H1 (cell line): Measurements from ENCODE around the gene VEZT. TPM values are rescaled to one million over a fixed set of nuclear protein-coding genes. Genes with fewer than 3 reads are reported as not detected.

Experiments
- EZH2 ChIP-seq: fragments of 200-600 bp; sonication (generic); IDR thresholded peaks from 2 replicates; pipeline ENCODE4 v1.7.1; 2012; ENCODE audit warnings: low read depth, mild to moderate bottlenecking, moderate library complexity, low read length, inconsistent platforms; ENCODE audit not compliant: severe bottlenecking
- GABPA ChIP-seq: IDR thresholded peaks from 2 replicates; pipeline ENCODE4 v1.6.1; 2011; ENCODE audit warnings: mild to moderate bottlenecking, low read length, moderate library complexity, borderline replicate concordance; ENCODE audit not compliant: insufficient read depth
- JUND ChIP-seq: IDR thresholded peaks from 2 replicates; pipeline ENCODE4 v1.6.1; 2011; ENCODE audit warnings: mild to moderate bottlenecking, improper control_type of control experiment, low read length
- POLR2AphosphoS5 ChIP-seq: IDR thresholded peaks from 2 replicates; pipeline ENCODE4 v1.6.1; 2011; ENCODE audit warnings: low read depth, low read length
- TAF7 ChIP-seq: optimal IDR thresholded peaks from 2 replicates; pipeline ENCODE3; 2011; ENCODE audit warnings: low read depth, mild to moderate bottlenecking, inconsistent platforms, low read length, moderate library complexity, borderline replicate concordance
- polyA plus RNA-seq, 7 experiments: library from polyadenylated mRNA; depleted of rRNA in 3 of 7; stranded (reverse) in 5 of 7; unstranded in 2 of 7; fragments of >200 nt in 5 of 7; fragments of 200-250 nt in 2 of 7; gene quantifications; 1 replicate in 5 of 7; 2 replicates in 1 of 7; 4 replicates in 1 of 7; pipeline versions ENCODE4 v1.2.1 to v1.2.3, GENCODE V29; 2011 to 2013; ENCODE audit warnings: missing spikeins in 2 of 7, mixed read lengths in 2 of 7
- total RNA-seq: library from RNA; stranded (reverse); fragmentation: NEBNext Ultra II Directional; extraction: Animal tissue kit (Norgen Biotek cat#: 25700); gene quantifications from 2 replicates; pipeline ENCODE4 v1.2.1, GENCODE V29; 2021
- TF ChIP-seq, protein P1 (sequence below): fragments of 300-600 bp; sonication (generic); IDR thresholded peaks from 2 replicates; pipeline ENCODE4 v1.7.1; 2012; ENCODE audit warnings: low read length, moderate library complexity, mild to moderate bottlenecking, inconsistent platforms; ENCODE audit not compliant: insufficient replicate concordance

VEZT gene
- total and polyA plus RNA-seq, 2 of the 8 experiments (the other 6 are each of a cell fraction or from before 2014, with no cell fraction given): 44.0 to 56.1 TPM

DNA sequence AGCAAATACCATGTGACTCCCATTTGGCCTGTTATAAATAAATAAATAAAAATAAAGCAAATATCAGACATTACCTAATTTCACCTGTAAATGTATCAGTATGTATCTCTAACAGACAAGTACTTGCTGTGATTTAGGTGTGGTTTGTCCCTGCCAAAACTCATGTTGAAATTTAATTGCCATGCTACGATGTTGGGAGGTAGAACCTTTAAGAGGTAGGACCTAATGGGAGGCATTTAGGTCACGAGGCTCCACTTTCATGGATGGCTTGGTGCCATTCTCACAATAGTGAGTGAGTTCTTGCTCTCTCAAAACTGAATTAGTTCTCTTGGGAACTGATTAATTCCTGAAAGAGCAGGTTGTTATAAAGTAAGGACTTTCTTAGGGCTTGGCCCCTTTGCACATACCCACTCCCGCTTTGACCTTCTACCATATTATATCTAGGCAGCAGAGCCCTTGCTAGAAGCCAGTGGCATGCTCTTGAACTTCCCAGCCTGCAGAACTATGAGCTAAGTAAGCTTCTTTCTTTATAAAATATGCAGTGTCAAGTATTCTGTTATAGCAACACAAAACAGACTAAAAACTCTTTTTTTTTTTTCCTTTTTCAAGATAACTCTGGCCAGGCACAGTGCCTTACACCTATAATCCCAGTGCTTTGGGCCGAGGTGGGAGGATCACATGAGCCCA, 26.0 kb downstream of the VEZT start (continued):
- TF ChIP-seq, protein P1, sequence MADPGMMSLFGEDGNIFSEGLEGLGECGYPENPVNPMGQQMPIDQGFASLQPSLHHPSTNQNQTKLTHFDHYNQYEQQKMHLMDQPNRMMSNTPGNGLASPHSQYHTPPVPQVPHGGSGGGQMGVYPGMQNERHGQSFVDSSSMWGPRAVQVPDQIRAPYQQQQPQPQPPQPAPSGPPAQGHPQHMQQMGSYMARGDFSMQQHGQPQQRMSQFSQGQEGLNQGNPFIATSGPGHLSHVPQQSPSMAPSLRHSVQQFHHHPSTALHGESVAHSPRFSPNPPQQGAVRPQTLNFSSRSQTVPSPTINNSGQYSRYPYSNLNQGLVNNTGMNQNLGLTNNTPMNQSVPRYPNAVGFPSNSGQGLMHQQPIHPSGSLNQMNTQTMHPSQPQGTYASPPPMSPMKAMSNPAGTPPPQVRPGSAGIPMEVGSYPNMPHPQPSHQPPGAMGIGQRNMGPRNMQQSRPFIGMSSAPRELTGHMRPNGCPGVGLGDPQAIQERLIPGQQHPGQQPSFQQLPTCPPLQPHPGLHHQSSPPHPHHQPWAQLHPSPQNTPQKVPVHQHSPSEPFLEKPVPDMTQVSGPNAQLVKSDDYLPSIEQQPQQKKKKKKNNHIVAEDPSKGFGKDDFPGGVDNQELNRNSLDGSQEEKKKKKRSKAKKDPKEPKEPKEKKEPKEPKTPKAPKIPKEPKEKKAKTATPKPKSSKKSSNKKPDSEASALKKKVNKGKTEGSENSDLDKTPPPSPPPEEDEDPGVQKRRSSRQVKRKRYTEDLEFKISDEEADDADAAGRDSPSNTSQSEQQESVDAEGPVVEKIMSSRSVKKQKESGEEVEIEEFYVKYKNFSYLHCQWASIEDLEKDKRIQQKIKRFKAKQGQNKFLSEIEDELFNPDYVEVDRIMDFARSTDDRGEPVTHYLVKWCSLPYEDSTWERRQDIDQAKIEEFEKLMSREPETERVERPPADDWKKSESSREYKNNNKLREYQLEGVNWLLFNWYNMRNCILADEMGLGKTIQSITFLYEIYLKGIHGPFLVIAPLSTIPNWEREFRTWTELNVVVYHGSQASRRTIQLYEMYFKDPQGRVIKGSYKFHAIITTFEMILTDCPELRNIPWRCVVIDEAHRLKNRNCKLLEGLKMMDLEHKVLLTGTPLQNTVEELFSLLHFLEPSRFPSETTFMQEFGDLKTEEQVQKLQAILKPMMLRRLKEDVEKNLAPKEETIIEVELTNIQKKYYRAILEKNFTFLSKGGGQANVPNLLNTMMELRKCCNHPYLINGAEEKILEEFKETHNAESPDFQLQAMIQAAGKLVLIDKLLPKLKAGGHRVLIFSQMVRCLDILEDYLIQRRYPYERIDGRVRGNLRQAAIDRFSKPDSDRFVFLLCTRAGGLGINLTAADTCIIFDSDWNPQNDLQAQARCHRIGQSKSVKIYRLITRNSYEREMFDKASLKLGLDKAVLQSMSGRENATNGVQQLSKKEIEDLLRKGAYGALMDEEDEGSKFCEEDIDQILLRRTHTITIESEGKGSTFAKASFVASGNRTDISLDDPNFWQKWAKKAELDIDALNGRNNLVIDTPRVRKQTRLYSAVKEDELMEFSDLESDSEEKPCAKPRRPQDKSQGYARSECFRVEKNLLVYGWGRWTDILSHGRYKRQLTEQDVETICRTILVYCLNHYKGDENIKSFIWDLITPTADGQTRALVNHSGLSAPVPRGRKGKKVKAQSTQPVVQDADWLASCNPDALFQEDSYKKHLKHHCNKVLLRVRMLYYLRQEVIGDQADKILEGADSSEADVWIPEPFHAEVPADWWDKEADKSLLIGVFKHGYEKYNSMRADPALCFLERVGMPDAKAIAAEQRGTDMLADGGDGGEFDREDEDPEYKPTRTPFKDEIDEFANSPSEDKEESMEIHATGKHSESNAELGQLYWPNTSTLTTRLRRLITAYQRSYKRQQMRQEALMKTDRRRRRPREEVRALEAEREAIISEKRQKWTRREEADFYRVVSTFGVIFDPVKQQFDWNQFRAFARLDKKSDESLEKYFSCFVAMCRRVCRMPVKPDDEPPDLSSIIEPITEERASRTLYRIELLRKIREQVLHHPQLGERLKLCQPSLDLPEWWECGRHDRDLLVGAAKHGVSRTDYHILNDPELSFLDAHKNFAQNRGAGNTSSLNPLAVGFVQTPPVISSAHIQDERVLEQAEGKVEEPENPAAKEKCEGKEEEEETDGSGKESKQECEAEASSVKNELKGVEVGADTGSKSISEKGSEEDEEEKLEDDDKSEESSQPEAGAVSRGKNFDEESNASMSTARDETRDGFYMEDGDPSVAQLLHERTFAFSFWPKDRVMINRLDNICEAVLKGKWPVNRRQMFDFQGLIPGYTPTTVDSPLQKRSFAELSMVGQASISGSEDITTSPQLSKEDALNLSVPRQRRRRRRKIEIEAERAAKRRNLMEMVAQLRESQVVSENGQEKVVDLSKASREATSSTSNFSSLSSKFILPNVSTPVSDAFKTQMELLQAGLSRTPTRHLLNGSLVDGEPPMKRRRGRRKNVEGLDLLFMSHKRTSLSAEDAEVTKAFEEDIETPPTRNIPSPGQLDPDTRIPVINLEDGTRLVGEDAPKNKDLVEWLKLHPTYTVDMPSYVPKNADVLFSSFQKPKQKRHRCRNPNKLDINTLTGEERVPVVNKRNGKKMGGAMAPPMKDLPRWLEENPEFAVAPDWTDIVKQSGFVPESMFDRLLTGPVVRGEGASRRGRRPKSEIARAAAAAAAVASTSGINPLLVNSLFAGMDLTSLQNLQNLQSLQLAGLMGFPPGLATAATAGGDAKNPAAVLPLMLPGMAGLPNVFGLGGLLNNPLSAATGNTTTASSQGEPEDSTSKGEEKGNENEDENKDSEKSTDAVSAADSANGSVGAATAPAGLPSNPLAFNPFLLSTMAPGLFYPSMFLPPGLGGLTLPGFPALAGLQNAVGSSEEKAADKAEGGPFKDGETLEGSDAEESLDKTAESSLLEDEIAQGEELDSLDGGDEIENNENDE: no peak
- TF ChIP-seq EZH2 (no peak), GABPA (no peak), TAF7 (no peak), POLR2AphosphoS5 (no peak), JUND (no peak)
- TF ChIP-seq, all 59 proteins: peak for 0
